ENCODE measurements around the gene RPRD1B.

DNA sequence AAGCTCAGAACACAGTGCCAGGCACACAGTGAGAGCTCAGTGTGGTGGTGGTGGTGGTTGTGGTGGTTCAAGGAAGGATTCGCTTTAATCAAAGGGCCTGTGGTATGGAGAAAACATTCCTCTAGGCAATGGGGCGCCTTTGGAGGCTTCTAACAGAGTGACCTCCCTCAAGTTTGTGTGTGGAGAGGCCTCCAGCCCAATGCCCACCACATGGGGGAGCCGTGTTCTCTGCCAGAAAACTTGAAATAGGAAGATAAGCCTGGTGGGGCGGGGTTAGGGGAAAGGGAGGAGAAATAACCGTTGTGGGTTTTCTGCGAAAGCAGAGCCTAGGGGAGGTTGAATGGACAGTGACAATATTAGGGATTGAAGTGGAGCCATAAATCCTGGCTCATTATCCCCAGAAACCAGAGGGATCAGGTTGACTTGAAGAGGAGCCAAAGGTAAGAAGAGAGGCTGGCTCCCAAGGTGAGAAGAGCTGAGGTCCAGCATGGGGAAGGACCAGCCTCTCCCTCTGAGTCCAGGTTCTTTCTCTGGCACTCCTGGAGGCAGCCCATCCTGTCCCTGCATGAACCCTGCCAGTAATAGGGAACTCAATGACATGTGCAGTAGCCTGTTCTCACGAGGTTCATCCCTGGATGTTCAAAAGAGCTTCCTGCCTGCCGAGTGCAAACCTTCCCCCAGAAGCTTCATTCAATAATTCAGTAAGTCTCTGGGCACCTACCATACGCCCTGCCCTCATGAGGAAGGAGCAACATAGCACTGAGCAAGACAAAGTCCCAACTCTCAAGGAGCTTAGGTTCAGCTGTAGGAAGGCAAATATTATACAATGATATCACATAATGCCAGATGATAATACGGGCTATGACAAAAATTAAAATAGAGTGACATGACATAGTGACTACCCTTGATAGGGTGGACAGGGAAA lies 80.1 kb downstream of the RPRD1B start:
- no peak for TF ChIP-seq POLR2A (IDR thresholded peaks at IDR 0.05; ENCODE audit: low read depth, low read length)
- TF ChIP-seq POLR2AphosphoS5 (IDR thresholded peaks at IDR 0.05; ENCODE audit: low read depth, low read length) = no peak
- no peak for TF ChIP-seq TAF1 (IDR thresholded peaks at IDR 0.05; ENCODE audit: low read depth, low read length)
- TF ChIP-seq SPI1 (IDR thresholded peaks at IDR 0.05; ENCODE audit: low read depth, low read length) = no peak
- no peak for TF ChIP-seq POU2F2 (IDR thresholded peaks at IDR 0.05; ENCODE audit: low read depth, low read length)
